Thyroid gland (tissue), 4 donors: ENCODE data around the gene NDEL1. TPM values are rescaled to one million over a fixed set of nuclear protein-coding genes. Genes with fewer than 3 reads are reported as not detected.

ENCODE experiments used
- DNase-seq, 2 donors: peaks; one replicate each; pipeline ENCODE4 v3.0.0-alpha.2; 2019
- H3K27ac ChIP-seq, 3 donors: fragments of 200-600 bp; sonication (generic); 1 replicate in 2 of 3; 2 replicates in 1 of 3; pipeline ENCODE4 v1.5.1; 2016 to 2019; ENCODE audit warnings: mild to moderate bottlenecking in 1 of 3, moderate library complexity in 1 of 3
- H3K27me3 ChIP-seq: fragments of 200-600 bp; sonication (generic); one replicate; pipeline ENCODE4 v1.5.1; 2019
- H3K36me3 ChIP-seq, 2 donors: fragments of 200-600 bp; sonication (generic); one replicate each; pipeline ENCODE4 v1.5.1; 2016 to 2019
- H3K4me1 ChIP-seq, 2 donors: fragments of 200-600 bp; sonication (generic); one replicate each; pipeline ENCODE4 v1.5.1; 2017 to 2019
- H3K4me3 ChIP-seq, 3 donors: fragments of 200-600 bp; sonication (generic); replicated peaks in 1 of 3; 1 replicate in 2 of 3; 2 replicates in 1 of 3; pipeline ENCODE4 v1.5.1; 2016; ENCODE audit warnings: mild to moderate bottlenecking in 1 of 3
- H3K9me3 ChIP-seq: fragments of 200-600 bp; sonication (generic); one replicate; pipeline ENCODE4 v1.5.1; 2017
- CTCF ChIP-seq, 6 experiments: fragments of 200-600 bp in 3 of 6; fragments of 450-650 bp in 3 of 6; sonication (generic) in 3 of 6; IDR thresholded peaks; one replicate each; pipeline ENCODE4 v1.5.1; 2016 to 2019; ENCODE audit warnings: antibody characterized with exemption in 6 of 6, mild to moderate bottlenecking in 2 of 6, inconsistent platforms in 1 of 6, moderate library complexity in 1 of 6
- POLR2A ChIP-seq, 2 donors: fragments of 450-650 bp; IDR thresholded peaks; one replicate each; pipeline ENCODE4 v1.6.1; 2017; ENCODE audit warnings: antibody characterized with exemption in 2 of 2, mild to moderate bottlenecking in 2 of 2, moderate library complexity in 1 of 2
- WGBS, 2 donors: methylation state at CpG; one replicate each; pipeline ENCODE4 v1.1.5; 2017; 5-methylcytosine and 5-hydroxymethylcytosine counted together
- intact Hi-C: fragments of 100-400 bp; cut with DNase I; formaldehyde crosslinking; loops from one replicate; pipeline ENCODE4 v1.15.1; 2023
- total RNA-seq, 4 donors: library from RNA; depleted of rRNA; stranded (reverse); fragments of >200 nt; gene quantifications; one replicate each; pipeline ENCODE4 v1.2.3, GENCODE V29; 2016

NDEL1 gene
- total RNA-seq, 4 donors from 2014 or later: 56.0 to 77.7 (median 59.5) TPM

- Histone ChIP-seq H3K9me3 (no peaks in the 10 kb centered on the region), H3K27ac (no peak overlapping the region), H3K36me3 (peaks cover 21 to 32% of the 10 kb centered on the region in 2 donors), H3K27me3 (no peaks in the 10 kb centered on the region), H3K4me3 (no peak overlapping the region), H3K4me1 (peaks cover 0 to 4% of the 10 kb centered on the region in 2 donors)
- WGBS, 2 donors: 78 to 88% methylated on average over 4 of the region's 4 CpGs
- intact Hi-C loops: no loop called here
- DNase-seq: no peak
- TF ChIP-seq CTCF (IDR thresholded peaks at IDR 0.05) (no peak), POLR2A (IDR thresholded peaks at IDR 0.05) (no peak)
Observed at GRCh38 chr17:8444494-8444893, 8.8 kb downstream of the NDEL1 start.

- WGBS, 2 donors: 76 to 80% methylated on average over 4 of the region's 4 CpGs
- no peak for TF ChIP-seq CTCF (IDR thresholded peaks at IDR 0.05)
- TF ChIP-seq POLR2A (IDR thresholded peaks at IDR 0.05): no peak
- no peak for DNase-seq
- H3K36me3 ChIP-seq: peaks cover 26 to 36% of the 10 kb centered on the region in 2 donors
- no peak overlapping the region for H3K27ac ChIP-seq
- H3K9me3 ChIP-seq: no peaks in the 10 kb centered on the region
- no peaks in the 10 kb centered on the region for H3K27me3 ChIP-seq
- H3K4me3 ChIP-seq: no peak overlapping the region
- intact Hi-C loops: no loop called here
- H3K4me1 ChIP-seq: peaks cover 0 to 4% of the 10 kb centered on the region in 2 donors
Observed at GRCh38 chr17:8445536-8445935, 9.9 kb downstream of the NDEL1 start.

- TF ChIP-seq POLR2A (IDR thresholded peaks at IDR 0.05) (no peak), CTCF (IDR thresholded peaks at IDR 0.05) (no peak)
- intact Hi-C loops: no loop called here
- H3K4me1 ChIP-seq: peaks cover 0 to 4% of the 10 kb centered on the region in 2 donors
- peaks cover 42 to 53% of the 10 kb centered on the region in 2 donors for H3K36me3 ChIP-seq
- WGBS, 2 donors: 78 to 87% methylated on average over 4 of the region's 4 CpGs
- no peak overlapping the region for H3K4me3 ChIP-seq
- no peaks in the 10 kb centered on the region for H3K9me3 ChIP-seq
- DNase-seq: no peak
- no peak overlapping the region for H3K27ac ChIP-seq
- no peaks in the 10 kb centered on the region for H3K27me3 ChIP-seq
Observed at GRCh38 chr17:8447799-8448198, 12.1 kb downstream of the NDEL1 start.

GRCh38 chr17:8448310-8448709 lies 12.6 kb downstream of the NDEL1 start:
- H3K27me3 ChIP-seq: no peaks in the 10 kb centered on the region
- H3K4me1 ChIP-seq: peaks cover 0 to under 1% of the 10 kb centered on the region in 2 donors
- intact Hi-C loops: no loop called here
- H3K27ac ChIP-seq: no peak overlapping the region
- H3K36me3 ChIP-seq: peaks cover 42 to 53% of the 10 kb centered on the region in 2 donors
- no peak overlapping the region for H3K4me3 ChIP-seq
- DNase-seq: no peak
- no peaks in the 10 kb centered on the region for H3K9me3 ChIP-seq
- 78 to 82% methylated on average over 3 of the region's 3 CpGs for WGBS, 2 donors
- no peak for TF ChIP-seq CTCF (IDR thresholded peaks at IDR 0.05)

- H3K27me3 ChIP-seq: no peaks in the 10 kb centered on the region
- WGBS, 2 donors: 87 to 88% methylated on average over 8 of the region's 8 CpGs
- no peak overlapping the region for H3K4me3 ChIP-seq
- H3K36me3 ChIP-seq: peaks cover 59 to 69% of the 10 kb centered on the region in 2 donors
- no peak for TF ChIP-seq POLR2A (IDR thresholded peaks at IDR 0.05)
- no peak for TF ChIP-seq CTCF (IDR thresholded peaks at IDR 0.05)
- no peaks in the 10 kb centered on the region for H3K9me3 ChIP-seq
- no peak overlapping the region for H3K27ac ChIP-seq
- no peak for DNase-seq
- no peaks in the 10 kb centered on the region for H3K4me1 ChIP-seq
- intact Hi-C loops: no loop called here
Observed at GRCh38 chr17:8451933-8452614, 16.4 kb downstream of the NDEL1 start.
